Stimulated activated CD8-positive, alpha-beta memory T cell treated with anti-CD3 and anti-CD28 coated beads, Interleukin-2, amount 100 ng/mL, for 48 hours (primary cell): ENCODE measurements around the gene SREBF1.

Experiments
- DNase-seq, 2 donors: peaks; one replicate each; pipeline ENCODE4 v3.0.0-alpha.2; 2020; ENCODE audit warnings: low read depth in 2 of 2

Gene SREBF1

GRCh38 chr17:17824783-17825614 is 11.8 kb downstream of the SREBF1 start:
- DNase-seq: no peak

- DNase-seq: no peak
Measured at GRCh38 chr17:17824119-17824782, 12.5 kb downstream of the SREBF1 start.

- peak; percentile 67 to 69 for DNase-seq
Measured at GRCh38 chr17:17823433-17824118, 13.2 kb downstream of the SREBF1 start.

GRCh38 chr17:17822616-17823015 is 14.2 kb downstream of the SREBF1 start:
- DNase-seq: no peak

- DNase-seq: no peak
Measured at GRCh38 chr17:17822189-17822588, 14.6 kb downstream of the SREBF1 start.

- DNase-seq: no peak
Measured at GRCh38 chr17:17820463-17821158, 16.2 kb downstream of the SREBF1 start.

- DNase-seq: no peak
Measured at GRCh38 chr17:17820046-17820445, 16.7 kb downstream of the SREBF1 start.

GRCh38 chr17:17819561-17819995 is 17.2 kb downstream of the SREBF1 start:
- peak; percentile 73 to 76 for DNase-seq

- no peak for DNase-seq
Measured at GRCh38 chr17:17819111-17819510, 17.7 kb downstream of the SREBF1 start.

- DNase-seq: no peak
Measured at GRCh38 chr17:17818088-17818526, 18.7 kb downstream of the SREBF1 start.

GRCh38 chr17:17817552-17817947 is 19.2 kb downstream of the SREBF1 start:
- no peak for DNase-seq

GRCh38 chr17:17816831-17817551 is 19.8 kb downstream of the SREBF1 start:
- DNase-seq: no peak

GRCh38 chr17:17816240-17816814 is 20.5 kb downstream of the SREBF1 start:
- DNase-seq: no peak

- no peak for DNase-seq
Measured at GRCh38 chr17:17815436-17816200, 21.2 kb downstream of the SREBF1 start.

- DNase-seq: no peak
Measured at GRCh38 chr17:17815062-17815406, 21.8 kb downstream of the SREBF1 start.

GRCh38 chr17:17814162-17815061 is 22.4 kb downstream of the SREBF1 start:
- no peak for DNase-seq

- DNase-seq: no peak
Measured at GRCh38 chr17:17813725-17814095, 23.1 kb downstream of the SREBF1 start.

GRCh38 chr17:17813055-17813724 is 23.6 kb downstream of the SREBF1 start:
- DNase-seq: no peak
